ENCODE data around the gene KDM4B.

- no peak for TF ChIP-seq CTCF (IDR thresholded peaks at IDR 0.05)
- no peak for TF ChIP-seq EP300 (IDR thresholded peaks at IDR 0.05)
Observed at GRCh38 chr19:4984438-4984990, 15.6 kb downstream of the KDM4B start.
